Mammary epithelial cell (primary cell): ENCODE data around the gene KRT71.
A peak's percentile ranks its signal among the peaks of the same experiment; 100 is the strongest.

Source experiments
- EZH2 ChIP-seq: IDR thresholded peaks from 2 replicates; pipeline ENCODE4 v1.6.1; 2012; ENCODE audit warnings: low read length, inconsistent platforms, borderline replicate concordance
- TF ChIP-seq, protein P1 (sequence below), 2 donors: IDR thresholded peaks in 1 of 2; conservative IDR thresholded peaks in 1 of 2; 2 replicates each; pipeline ENCODE4 v1.5.1; 2011 to 2012; ENCODE audit warnings: inconsistent platforms in 2 of 2, low read length in 2 of 2, mild to moderate bottlenecking in 2 of 2, control low read depth in 1 of 2, low read depth in 1 of 2; ENCODE audit not compliant: insufficient read depth in 1 of 2; ENCODE audit errors: extremely low read depth in 1 of 2

DNA sequence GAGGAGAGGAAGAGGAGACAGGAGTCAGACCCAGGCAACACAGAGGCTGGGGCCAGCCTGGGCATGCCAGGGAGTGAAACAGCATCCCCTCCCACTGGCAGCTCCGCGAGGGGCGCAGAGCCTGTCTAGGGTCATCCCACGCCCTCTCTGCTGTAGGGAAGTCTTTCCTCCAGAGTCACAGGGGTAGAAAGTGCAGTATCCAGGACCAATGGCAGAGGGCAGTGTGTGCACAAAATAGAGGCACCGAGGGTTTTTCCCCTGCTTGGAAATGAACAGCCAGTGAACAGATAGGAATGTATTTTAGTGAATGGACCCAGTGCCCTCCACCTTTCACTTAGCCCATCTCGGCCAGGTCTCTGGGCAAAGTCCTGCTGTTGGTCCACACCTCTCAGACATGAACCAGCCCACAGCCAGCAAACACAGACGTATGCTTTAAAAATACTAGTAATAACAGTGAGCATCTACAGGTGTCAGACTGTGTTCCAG lies 30.1 kb upstream of the KRT71 start:
- TF ChIP-seq, protein P1, sequence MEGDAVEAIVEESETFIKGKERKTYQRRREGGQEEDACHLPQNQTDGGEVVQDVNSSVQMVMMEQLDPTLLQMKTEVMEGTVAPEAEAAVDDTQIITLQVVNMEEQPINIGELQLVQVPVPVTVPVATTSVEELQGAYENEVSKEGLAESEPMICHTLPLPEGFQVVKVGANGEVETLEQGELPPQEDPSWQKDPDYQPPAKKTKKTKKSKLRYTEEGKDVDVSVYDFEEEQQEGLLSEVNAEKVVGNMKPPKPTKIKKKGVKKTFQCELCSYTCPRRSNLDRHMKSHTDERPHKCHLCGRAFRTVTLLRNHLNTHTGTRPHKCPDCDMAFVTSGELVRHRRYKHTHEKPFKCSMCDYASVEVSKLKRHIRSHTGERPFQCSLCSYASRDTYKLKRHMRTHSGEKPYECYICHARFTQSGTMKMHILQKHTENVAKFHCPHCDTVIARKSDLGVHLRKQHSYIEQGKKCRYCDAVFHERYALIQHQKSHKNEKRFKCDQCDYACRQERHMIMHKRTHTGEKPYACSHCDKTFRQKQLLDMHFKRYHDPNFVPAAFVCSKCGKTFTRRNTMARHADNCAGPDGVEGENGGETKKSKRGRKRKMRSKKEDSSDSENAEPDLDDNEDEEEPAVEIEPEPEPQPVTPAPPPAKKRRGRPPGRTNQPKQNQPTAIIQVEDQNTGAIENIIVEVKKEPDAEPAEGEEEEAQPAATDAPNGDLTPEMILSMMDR (conservative IDR thresholded peaks at IDR 0.05 in 1 of 2, IDR thresholded peaks at IDR 0.05 in 1 of 2; ENCODE audit: extremely low read depth in 1 of 2, insufficient read depth in 1 of 2, low read depth in 1 of 2, low read length in 2 of 2), result peak; percentile 75 to 88
- TF ChIP-seq EZH2, result no peak
